SK-N-MC (cell line): ENCODE measurements around the gene HCFC1R1.

Experiments used
- DNase-seq: peaks from one replicate; pipeline ENCODE4 v3.0.0-alpha.2; 2011; ENCODE audit warnings: low read depth, low spot score
- H3K27ac ChIP-seq: fragments of 200-600 bp; sonication (generic); 2 replicates; pipeline ENCODE4 v1.5.1; 2016; ENCODE audit warnings: mixed run types
- H3K36me3 ChIP-seq: fragments of 200-600 bp; sonication (generic); 2 replicates; pipeline ENCODE4 v1.6.1; 2017; ENCODE audit warnings: antibody characterized with exemption, low read length, mixed read lengths; ENCODE audit not compliant: insufficient read depth
- H3K4me3 ChIP-seq: fragments of 200-600 bp; sonication (generic); 2 replicates; pipeline ENCODE4 v1.5.1; 2016
- H3K9ac ChIP-seq: fragments of 200-600 bp; sonication (generic); 2 replicates; pipeline ENCODE4 v1.8.0; 2017; ENCODE audit warnings: mixed run types, mixed read lengths; ENCODE audit not compliant: insufficient read length
- H3K9me3 ChIP-seq: fragments of 200-600 bp; sonication (generic); 2 replicates; pipeline ENCODE4 v1.6.1; 2017; ENCODE audit warnings: low read depth, mild to moderate bottlenecking, antibody characterized with exemption, low read length, moderate library complexity, mixed read lengths
- EZH2 ChIP-seq: fragments of 200-600 bp; sonication (generic); IDR thresholded peaks from one replicate; pipeline ENCODE4 v1.6.1; 2017; ENCODE audit warnings: antibody characterized with exemption
- FOXP2 ChIP-seq: optimal IDR thresholded peaks from 2 replicates; pipeline ENCODE3; 2011; ENCODE audit warnings: mild to moderate bottlenecking, moderate library complexity; ENCODE audit not compliant: insufficient read depth; ENCODE audit errors: extremely low read length, control extremely low read depth
- POLR2AphosphoS5 ChIP-seq: IDR thresholded peaks from 2 replicates; pipeline ENCODE4 v1.6.1; 2012; ENCODE audit warnings: mild to moderate bottlenecking, low read depth, low read length, borderline replicate concordance

Gene HCFC1R1

GRCh38 chr16:3042376-3042775 lies 18.6 kb upstream of the HCFC1R1 start:
- no peak for TF ChIP-seq FOXP2
- TF ChIP-seq EZH2 = no peak
- TF ChIP-seq POLR2AphosphoS5 = no peak
- no peak overlapping the region for H3K27ac ChIP-seq
- H3K9me3 ChIP-seq = no peaks in the 10 kb centered on the region
- H3K9ac ChIP-seq = no peak overlapping the region
- no peak for DNase-seq
- no peak overlapping the region for H3K4me3 ChIP-seq
- H3K36me3 ChIP-seq = no peaks in the 10 kb centered on the region

- no peaks in the 10 kb centered on the region for H3K36me3 ChIP-seq
- TF ChIP-seq FOXP2 = no peak
- TF ChIP-seq POLR2AphosphoS5 = no peak
- TF ChIP-seq EZH2 = no peak
- no peak overlapping the region for H3K4me3 ChIP-seq
Observed at GRCh38 chr16:3038896-3039295, 15.2 kb upstream of the HCFC1R1 start.

GRCh38 chr16:3038256-3038655 lies 14.5 kb upstream of the HCFC1R1 start:
- Histone ChIP-seq H3K9ac (no peak overlapping the region), H3K9me3 (no peaks in the 10 kb centered on the region), H3K27ac (no peak overlapping the region), H3K36me3 (no peaks in the 10 kb centered on the region), H3K4me3 (no peak overlapping the region)
- no peak for TF ChIP-seq POLR2AphosphoS5
- TF ChIP-seq FOXP2 = no peak
- no peak for TF ChIP-seq EZH2
- no peak for DNase-seq

More at GRCh38 chr16:3038896-3039295, 15.2 kb upstream of the HCFC1R1 start:
- Histone ChIP-seq H3K9ac (no peak overlapping the region), H3K9me3 (no peaks in the 10 kb centered on the region), H3K27ac (no peak overlapping the region)
- no peak for DNase-seq

- H3K9me3 ChIP-seq = no peaks in the 10 kb centered on the region
- no peak within 1 kb of the TSS for H3K27ac ChIP-seq
- H3K36me3 ChIP-seq = no peaks in the 10 kb centered on the region
- TF ChIP-seq EZH2 (no peak), POLR2AphosphoS5 (no peak), FOXP2 (no peak)
- no peak for DNase-seq
- H3K9ac ChIP-seq = no peak within 1 kb of the TSS
- no peak within 1 kb of the TSS for H3K4me3 ChIP-seq
Observed at GRCh38 chr16:3036726-3037315, 13.1 kb upstream of the HCFC1R1 start, which contains the start of gene BICDL2. Gene BICDL2 (minus strand): TSS chr16:3036944. CDS start chr16:3035496, 1,448 bp downstream.

- H3K27ac ChIP-seq = no peak overlapping the region
- H3K9ac ChIP-seq = no peak overlapping the region
- TF ChIP-seq FOXP2 (no peak), POLR2AphosphoS5 (no peak), EZH2 (peak; percentile 30)
- no peak for DNase-seq
- H3K36me3 ChIP-seq = no peaks in the 10 kb centered on the region
- H3K9me3 ChIP-seq = no peaks in the 10 kb centered on the region
- H3K4me3 ChIP-seq = no peak overlapping the region
Observed at GRCh38 chr16:3035972-3036725, 12.4 kb upstream of the HCFC1R1 start.

- DNase-seq = no peak
- Histone ChIP-seq H3K27ac (no peak overlapping the region), H3K9me3 (no peaks in the 10 kb centered on the region), H3K9ac (no peak overlapping the region), H3K4me3 (no peak overlapping the region), H3K36me3 (no peaks in the 10 kb centered on the region)
- TF ChIP-seq EZH2 (no peak), POLR2AphosphoS5 (no peak), FOXP2 (no peak)
Observed at GRCh38 chr16:3035289-3035971, 11.7 kb upstream of the HCFC1R1 start.

GRCh38 chr16:3032624-3033023 lies 8.9 kb upstream of the HCFC1R1 start:
- Histone ChIP-seq H3K4me3 (no peak overlapping the region), H3K36me3 (no peaks in the 10 kb centered on the region), H3K27ac (no peak overlapping the region), H3K9me3 (no peaks in the 10 kb centered on the region), H3K9ac (no peak overlapping the region)
- DNase-seq = no peak
- TF ChIP-seq EZH2 (no peak), POLR2AphosphoS5 (no peak), FOXP2 (no peak)
